ENCODE measurements around the gene THOC2. TPM values are rescaled to one million over a fixed set of nuclear protein-coding genes. Genes with fewer than 3 reads are reported as not detected.

Gene THOC2
- total and polyA plus RNA-seq, 2 of the 8 experiments (the other 6 are each of a cell fraction or from before 2014, with no cell fraction given) = 32.7 to 68.8 TPM

DNA sequence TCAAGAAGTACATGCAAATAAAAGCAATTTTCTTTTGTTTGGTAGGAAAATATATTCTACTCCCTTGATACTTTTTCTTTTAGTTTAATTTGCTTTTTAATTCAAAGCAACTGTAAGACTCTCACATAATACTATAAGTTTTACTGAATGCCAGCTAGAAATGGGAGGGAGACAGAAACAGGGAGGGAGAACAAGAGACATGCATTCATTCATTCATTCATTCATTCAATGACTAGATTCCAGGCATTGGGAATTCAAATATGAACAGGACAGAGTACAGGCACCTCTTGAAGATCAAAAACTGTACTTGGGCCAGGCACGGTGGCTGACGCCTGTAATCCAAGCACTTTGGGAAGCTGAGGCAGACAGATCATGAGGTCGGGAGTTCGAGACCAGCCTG is 85.6 kb downstream of the THOC2 start:
- Histone ChIP-seq H3K9ac (replicated peaks in 1 of 4; ENCODE audit: extremely low read depth in 1 of 4, low read depth in 3 of 4, low read length in 3 of 4) (no peak overlapping the region), H3K79me1 (ENCODE audit: low read depth, low read length) (no peaks in the 10 kb centered on the region), H2AK5ac (ENCODE audit: low read depth, low read length) (no peak overlapping the region), H3K4me2 (ENCODE audit: insufficient read depth in 1 of 2, low read depth in 2 of 2, low read length in 2 of 2) (no peak overlapping the region), H3K4me3 (ENCODE audit: extremely low read depth in 1 of 4, insufficient read depth in 2 of 4, low read depth in 3 of 4, low read length in 4 of 4) (no peak overlapping the region), H3K36me3 (ENCODE audit: control insufficient read depth in 2 of 4, insufficient read depth in 4 of 4, low read length in 3 of 4) (peaks cover 0 to 4% (median 0%) of the 10 kb centered on the region in 4 experiments; a peak in 1 of 8 replicates), H4K8ac (ENCODE audit: extremely low read depth, insufficient read depth, low read length) (no peak overlapping the region), H3K56ac (replicated peaks; ENCODE audit: insufficient read length, low read depth, low read length) (no peak overlapping the region), H3K23me2 (ENCODE audit: low read depth, low read length) (no peaks in the 10 kb centered on the region), H3K27me3 (replicated peaks in 1 of 4; ENCODE audit: control insufficient read depth in 3 of 4, extremely low read depth in 1 of 4, insufficient read depth in 3 of 4, low read length in 3 of 4) (no peaks in the 10 kb centered on the region), H3K4me1 (replicated peaks in 1 of 4; ENCODE audit: control insufficient read depth in 3 of 4, insufficient read depth in 4 of 4, low read length in 3 of 4) (peaks cover 0 to 4% (median 0%) of the 10 kb centered on the region in 4 experiments; a peak in 1 of 7 replicates), H2BK15ac (ENCODE audit: low read length) (no peak overlapping the region), H2BK20ac (ENCODE audit: low read length) (no peak overlapping the region), H4K20me1 (replicated peaks in 1 of 2; ENCODE audit: control insufficient read depth in 1 of 2, insufficient read depth in 2 of 2, low read length in 2 of 2) (no peaks in the 10 kb centered on the region), H3K9me3 (ENCODE audit: insufficient read depth in 2 of 2, low read depth in 1 of 2, low read length in 1 of 2) (no peaks in the 10 kb centered on the region), H4K91ac (replicated peaks; ENCODE audit: insufficient read length, low read length) (no peak overlapping the region), H2BK120ac (replicated peaks; ENCODE audit: low read depth, low read length) (no peak overlapping the region), H3K4ac (replicated peaks; ENCODE audit: insufficient read length, low read depth, low read length) (no peak overlapping the region), H2BK5ac (ENCODE audit: low read depth, low read length) (no peak overlapping the region), H3K14ac (ENCODE audit: insufficient read length) (no peak overlapping the region), H3K27ac (ENCODE audit: low read depth, low read length) (no peak overlapping the region), H3K23ac (ENCODE audit: insufficient read length) (no peak overlapping the region), H2AFZ (ENCODE audit: low read length) (no peak overlapping the region), H3K79me2 (ENCODE audit: control insufficient read depth in 1 of 2, insufficient read depth in 2 of 2, low read length in 2 of 2) (peaks cover 0 to 2% of the 10 kb centered on the region in 2 experiments; a peak in 2 of 4 replicates), H3K18ac (ENCODE audit: extremely low read depth, low read length) (no peak overlapping the region), H4K5ac (ENCODE audit: insufficient read length, low read depth, low read length) (no peak overlapping the region), H2BK12ac (ENCODE audit: low read depth, low read length) (no peak overlapping the region)
- FAIRE-seq (no peak), DNase-seq (ENCODE audit: low read depth in 1 of 2, low spot score in 2 of 2) (no peak)
- CTCF ChIA-PET (ENCODE audit: partially characterized antibody) = no interaction called here
- POLR2A ChIA-PET (ENCODE audit: partially characterized antibody) = no interaction called here
- 91% methylated on average over 4 of the region's 4 CpGs; no CpG with 5 or more reads in 1 of the 2 experiments for WGBS, 2 experiments (ENCODE audit: extremely low coverage in 1 of 2, insufficient coverage in 1 of 2, insufficient read length in 1 of 2, insufficient replicate concordance in 2 of 2, low coverage in 1 of 2, low lambda C conversion rate in 2 of 2, missing lambda C conversion rate in 1 of 2)
- TF ChIP-seq CBX5 (IDR thresholded peaks at IDR 0.05; ENCODE audit: low read depth, low read length) (no peak), BACH1 (IDR thresholded peaks at IDR 0.05; ENCODE audit: low read length) (no peak), NRF1 (IDR thresholded peaks at IDR 0.05; ENCODE audit: low read depth, low read length) (no peak), GTF2F1 (IDR thresholded peaks at IDR 0.05; ENCODE audit: borderline replicate concordance, low read depth, low read length) (no peak), SRF (IDR thresholded peaks at IDR 0.05; ENCODE audit: low read depth, low read length) (no peak), EGR1 (IDR thresholded peaks at IDR 0.05; ENCODE audit: borderline replicate concordance, low read depth, low read length) (no peak), CEBPB (IDR thresholded peaks at IDR 0.05; ENCODE audit: low read depth, low read length) (no peak), PHF8 (conservative IDR thresholded peaks at IDR 0.05; ENCODE audit: low read depth, low read length) (no peak), HDAC2 (IDR thresholded peaks at IDR 0.05; ENCODE audit: borderline replicate concordance in 1 of 2, low read depth in 2 of 2, low read length in 2 of 2) (no peak), SIN3A (conservative IDR thresholded peaks at IDR 0.05 in 1 of 2, IDR thresholded peaks at IDR 0.05 in 1 of 2; ENCODE audit: low read depth in 1 of 2, low read length in 2 of 2) (no peak), JUND (IDR thresholded peaks at IDR 0.05; ENCODE audit: low read length) (no peak), KDM1A (IDR thresholded peaks at IDR 0.05; ENCODE audit: borderline replicate concordance, low read length) (no peak), SAP30 (IDR thresholded peaks at IDR 0.05; ENCODE audit: insufficient read depth, insufficient replicate concordance, low read length) (no peak), JUN (IDR thresholded peaks at IDR 0.05; ENCODE audit: low read depth, low read length) (no peak), RFX5 (IDR thresholded peaks at IDR 0.05; ENCODE audit: borderline replicate concordance, low read depth, low read length) (no peak)
